GM19351 (cell line): ENCODE results near the gene ATAD2B.
"Not testable (repeated sequence)": the region's sequence is repeated elsewhere in the genome, so short reads cannot be mapped to it uniquely, and the experiment has no call there.

Experiments used
- ATAC-seq: cut with Tn5 transposase; IDR thresholded peaks from one replicate; pipeline ENCODE4 v1.9.1; 2021; ENCODE audit warnings: mild to moderate bottlenecking, moderate library complexity; ENCODE audit not compliant: unreplicated experiment

Gene ATAD2B

DNA sequence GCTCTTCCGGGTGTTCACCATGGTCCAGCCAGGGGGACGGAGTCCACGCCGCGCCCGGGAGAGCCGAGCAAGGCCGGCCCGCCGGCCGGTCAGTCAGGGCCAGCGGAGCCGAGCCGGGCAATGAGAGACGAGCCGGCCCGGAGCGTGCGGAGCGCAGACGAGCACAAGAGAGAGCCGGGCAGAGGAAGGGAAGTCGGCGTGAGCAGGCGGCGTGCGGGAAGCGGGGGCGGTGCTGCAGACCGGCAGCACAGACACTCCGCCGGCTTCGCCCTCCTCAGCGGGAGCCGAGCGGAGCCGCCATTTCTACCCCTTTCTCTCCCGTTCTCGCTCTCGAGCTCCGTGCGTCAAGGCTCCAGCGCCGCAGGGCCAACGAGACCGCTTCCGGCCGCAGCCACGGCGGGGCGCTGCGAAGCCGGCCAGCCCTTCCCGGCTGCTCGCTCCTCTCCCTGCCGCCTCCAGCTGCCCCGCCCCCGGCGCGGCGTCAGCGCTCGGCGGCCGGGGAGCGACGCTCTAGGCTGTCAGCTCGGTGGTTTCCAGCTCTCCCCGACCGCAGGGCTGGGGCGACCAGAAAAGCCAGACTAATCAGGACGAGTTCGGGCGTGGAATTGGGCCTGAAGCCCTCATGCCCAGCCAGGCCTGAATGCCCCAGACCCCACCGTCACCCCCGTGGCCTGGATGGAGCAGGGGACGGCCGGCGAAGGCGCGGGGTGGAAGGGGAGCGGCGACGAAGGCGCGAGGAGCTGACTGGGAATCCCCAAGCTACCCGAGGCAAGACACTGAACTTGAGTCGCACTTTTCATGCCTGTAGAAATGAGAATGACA, at the start of gene ATAD2B:
ATAD2B (minus strand) TSS at position 374 of the 822 bp plus-strand sequence; CDS start at position 21, 353 bp downstream.
- ATAC-seq: peak; percentile 71

DNA sequence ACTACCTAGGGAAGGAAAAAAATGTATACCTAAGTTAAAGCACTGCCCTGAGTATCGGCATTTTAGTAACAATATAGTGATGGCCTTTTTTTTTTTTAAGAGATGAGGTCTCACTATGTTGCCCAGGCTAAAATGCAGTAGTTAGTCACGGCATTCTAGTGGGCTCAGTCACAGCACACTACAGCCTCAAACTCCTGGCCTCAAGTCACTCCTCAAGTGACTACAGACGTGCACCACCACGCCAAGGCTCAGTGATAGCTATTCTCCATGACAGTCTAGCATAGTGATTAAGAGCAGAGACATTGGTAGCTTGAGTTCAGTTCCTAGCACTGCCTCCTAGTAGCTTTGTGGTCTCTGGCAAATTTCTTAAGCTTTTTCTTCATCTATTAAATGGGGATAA, 40.9 kb upstream of the ATAD2B start:
- ATAC-seq: no peak

DNA sequence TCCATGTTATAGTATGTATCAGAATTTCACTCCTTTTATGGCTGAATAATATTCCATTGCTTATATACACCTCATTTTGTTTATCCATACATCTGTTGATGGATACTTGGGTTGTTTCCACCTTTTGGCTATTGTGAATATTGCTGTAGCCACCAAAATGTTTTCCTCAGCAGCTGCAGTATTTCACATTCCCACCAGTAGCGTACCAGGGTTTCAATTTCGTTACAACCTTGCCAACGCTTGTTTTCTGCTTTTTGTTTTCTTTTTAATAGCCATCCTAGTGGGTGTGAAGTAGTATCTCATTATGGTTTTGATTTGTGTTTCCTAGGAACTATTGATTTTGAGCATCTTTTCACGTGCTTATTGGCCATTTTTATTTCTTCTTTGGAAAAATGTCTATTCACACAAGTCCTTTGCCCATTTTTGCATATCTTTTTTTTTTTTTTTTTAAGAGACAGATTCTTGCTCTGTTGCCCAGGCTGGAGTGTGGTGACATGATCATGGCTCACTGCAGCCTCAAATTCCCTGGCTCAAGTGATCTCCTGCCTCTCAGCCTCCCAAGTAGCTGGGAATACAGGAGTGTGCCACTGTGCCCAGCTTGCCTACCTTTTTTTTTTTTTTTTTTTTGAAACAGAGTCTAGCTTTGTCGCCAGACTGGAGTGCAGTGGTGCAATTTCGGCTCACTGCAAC, 27.5 kb upstream of the ATAD2B start:
- ATAC-seq: no peak

DNA sequence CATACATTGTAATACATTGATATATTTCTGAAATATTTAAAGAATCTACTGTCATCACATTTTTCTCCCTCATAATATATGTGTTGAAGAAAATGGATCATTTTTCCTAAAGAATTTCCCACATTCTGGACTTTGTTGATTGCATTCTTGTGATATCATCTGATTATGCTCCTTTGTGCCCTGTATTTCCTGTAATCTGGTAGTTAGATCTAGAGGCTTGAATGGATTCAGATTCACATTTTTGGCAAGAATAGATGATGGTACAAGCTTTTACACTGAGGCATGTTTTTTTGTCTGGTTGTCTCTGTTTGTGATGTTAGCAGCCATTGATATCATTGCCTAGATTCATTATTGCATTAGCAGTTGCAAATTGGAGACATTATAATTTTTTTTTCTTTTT, 26.7 kb upstream of the ATAD2B start:
- ATAC-seq: no peak

DNA sequence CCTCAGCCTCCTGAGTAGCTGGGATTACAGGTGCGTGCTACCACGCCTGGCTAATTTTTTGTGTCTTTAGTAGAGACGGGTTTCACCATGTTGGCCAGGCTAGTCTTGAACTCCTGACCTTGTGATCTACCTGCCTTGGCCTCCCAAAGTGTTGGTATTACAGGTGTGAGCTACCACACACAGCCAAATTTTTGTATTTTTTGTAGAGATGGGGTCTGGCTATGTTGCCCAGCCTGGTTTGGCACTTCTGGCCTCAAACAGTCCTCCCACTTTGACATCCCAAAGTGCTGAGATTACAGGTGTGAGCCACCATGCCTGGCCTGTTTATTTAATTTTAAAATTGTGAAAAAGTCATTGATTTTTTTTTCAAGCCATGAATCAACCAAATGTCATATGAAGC, 25.6 kb upstream of the ATAD2B start:
- not testable (repeated sequence) for ATAC-seq

DNA sequence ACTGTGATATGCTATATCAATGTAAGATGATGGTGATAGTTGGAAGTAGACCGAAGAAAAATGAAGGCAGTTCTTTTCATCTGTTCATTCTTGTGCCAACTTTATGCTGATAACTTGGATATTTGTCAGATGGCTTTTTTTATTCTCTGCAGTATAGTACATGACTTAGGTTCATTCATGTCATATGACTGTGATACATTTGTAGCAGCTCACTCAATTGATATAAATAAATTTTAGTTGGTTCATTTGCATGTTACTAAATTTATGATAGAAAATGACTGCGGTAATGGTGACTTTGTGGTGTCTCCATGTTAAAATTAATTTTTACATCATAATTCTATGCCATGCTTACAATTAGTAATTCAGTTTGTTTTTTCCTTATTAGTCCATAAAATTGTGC, 20.4 kb upstream of the ATAD2B start:
- ATAC-seq: no peak

DNA sequence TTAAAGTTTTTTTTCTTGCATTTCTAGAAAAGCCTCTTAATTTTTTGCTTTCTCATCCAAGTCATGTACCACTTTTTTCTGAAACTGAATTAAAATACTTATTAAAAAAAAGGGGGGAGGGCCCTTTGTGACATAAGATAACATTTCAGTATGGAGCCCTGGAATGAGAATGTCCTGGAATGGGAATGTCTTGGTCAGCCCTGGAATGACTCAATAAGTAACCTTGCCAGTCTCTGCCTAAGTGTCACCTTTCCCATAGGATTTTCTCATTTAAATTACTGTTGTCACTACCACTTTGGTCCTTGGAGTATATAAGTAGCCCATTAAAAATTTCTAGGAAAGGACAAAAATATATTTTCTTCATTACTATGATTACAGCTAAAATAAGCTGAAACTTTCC, 18.1 kb upstream of the ATAD2B start:
- ATAC-seq: no peak

DNA sequence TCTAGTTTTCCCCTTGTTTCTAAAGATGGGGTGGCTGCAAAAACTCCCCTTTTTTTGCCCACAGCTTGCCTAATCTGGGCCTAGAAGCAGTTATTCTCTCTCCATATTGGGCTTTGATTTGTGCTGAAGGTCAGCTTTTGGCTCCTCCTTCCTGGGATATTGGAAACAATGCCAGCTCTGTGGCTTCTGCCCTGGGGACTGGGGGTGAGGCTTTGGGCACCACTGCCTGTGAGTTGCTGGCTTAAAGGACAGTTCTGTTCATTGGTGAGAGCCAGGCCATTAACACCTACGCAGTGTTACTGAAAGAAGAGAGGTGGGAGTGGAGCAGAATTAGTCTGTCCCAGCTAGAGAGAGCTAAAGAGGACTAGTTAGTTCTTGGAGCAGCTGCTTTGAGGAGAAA, 17.6 kb upstream of the ATAD2B start:
- no peak for ATAC-seq

DNA sequence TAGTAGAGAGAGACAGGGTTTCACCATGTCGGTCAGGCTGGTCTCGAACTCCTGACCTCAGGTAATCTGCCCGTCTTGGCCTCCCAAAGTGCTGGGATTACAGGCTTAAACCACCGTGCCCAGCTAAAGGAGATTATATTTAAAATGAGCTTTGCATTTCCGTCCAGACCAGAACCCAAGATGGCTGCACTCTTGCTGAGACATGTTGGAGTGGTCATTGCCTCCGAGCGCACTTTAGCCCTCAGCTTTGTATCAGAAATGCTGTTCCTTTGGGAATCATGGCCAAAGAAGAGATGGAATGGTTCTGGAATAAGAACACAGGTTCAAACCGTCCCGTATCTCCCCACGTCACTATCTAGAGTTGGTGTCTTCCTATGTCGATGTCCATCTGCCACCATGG, 16.7 kb upstream of the ATAD2B start:
- no peak for ATAC-seq

DNA sequence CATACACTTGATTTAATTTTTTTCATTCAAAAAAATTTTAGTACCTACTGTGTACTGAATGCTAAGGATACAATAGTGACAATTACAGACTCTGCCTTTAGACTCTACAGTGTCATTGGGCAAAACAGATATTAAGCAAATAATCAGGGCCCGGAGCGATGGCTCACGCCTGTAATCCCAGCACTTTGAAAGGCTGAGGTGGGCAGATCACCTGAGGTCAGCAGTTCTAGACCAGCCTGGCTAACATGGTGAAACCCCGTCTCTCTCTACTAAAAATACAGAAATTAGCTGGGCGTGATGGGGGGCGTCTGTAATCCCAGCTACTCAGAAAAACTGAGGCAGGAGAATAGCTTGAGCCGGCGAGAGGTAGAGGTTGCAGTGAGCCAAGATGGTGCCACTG, 14.7 kb upstream of the ATAD2B start:
- ATAC-seq: no peak

DNA sequence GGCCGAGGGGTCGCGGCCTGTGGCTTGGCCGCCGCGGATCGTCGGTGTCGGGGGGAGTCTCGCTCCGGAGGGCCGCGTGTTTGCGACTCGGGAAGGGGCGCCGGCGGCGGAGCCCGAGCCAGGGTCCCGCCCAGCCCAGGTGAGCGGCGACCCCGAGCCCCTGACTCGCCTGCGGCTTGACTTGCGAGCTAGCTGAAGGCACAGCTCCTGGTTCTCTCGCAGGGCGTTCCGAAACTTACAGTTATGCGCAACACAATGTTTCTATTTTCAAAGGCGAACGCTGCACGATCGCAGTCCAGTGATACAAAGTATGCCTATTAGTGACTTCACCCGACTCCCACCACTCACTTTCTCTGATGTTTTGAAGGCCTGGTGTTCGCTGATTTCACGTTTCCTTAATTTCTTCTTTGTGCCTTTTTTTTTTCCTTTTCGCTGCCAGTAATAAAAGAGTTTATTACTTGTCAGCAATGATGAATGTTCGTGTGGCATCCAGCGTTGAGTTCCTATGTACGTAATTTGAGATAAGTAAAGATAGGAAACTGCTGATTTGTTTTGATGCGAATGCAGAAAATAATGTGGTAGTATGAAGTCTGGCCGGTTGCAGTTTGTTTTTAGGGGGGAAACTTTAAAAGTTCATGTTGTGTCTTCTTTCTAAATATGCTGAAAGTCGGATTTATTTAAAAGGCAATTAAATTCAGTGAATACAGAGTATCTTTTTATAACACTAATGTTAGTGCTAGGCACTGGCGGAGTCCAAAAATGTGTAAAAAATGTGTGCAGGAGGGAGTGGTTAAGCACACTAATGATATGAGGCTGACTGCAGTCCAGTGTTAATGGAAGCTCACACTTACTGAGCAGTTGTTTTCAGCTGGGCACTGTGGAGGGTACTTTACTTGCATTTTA, 14.0 kb upstream of the ATAD2B start:
- ATAC-seq: peak; percentile 72

DNA sequence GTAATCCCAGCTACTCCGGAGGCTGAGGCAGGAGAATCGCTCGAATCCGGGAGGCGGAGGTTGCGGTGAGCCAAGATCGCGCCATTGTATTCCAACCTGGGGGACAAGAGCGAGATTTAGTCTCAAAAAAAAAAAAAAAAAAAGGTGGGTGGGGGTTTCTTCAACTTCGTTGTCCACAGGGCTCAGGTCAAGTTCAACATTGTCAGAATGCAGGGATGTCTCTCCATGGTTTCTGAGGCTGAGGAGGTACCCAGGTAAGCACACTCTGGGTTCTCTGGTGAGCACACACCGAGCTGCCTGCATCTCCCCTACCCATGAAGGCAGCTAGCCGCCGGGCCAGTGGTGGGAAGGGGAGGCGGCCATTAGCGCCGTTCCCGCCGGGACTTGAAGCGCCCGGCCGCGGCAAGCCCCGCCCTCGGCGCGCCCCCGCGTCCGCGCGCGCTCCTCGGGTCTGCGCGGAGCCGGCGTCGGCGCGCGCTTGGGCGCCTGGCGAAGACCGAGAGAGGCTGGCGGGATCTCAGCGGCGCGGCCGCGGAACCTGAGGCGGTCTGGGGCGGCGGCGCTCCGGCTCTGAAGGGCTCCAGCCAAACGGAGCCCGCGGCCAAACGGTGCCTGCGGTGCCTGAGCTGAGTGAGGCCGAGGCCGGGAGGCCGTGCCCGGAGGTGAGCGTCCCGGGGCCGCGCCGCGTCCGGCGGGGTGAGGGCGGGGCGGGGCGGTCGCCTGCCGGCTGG, 13.2 kb upstream of the ATAD2B start, which contains the start of gene UBXN2A:
UBXN2A (plus strand) TSS at position 477 of the 731 bp plus-strand sequence. CDS start 17,852 bp downstream, outside the sequence.
- peak; percentile 70 for ATAC-seq

DNA sequence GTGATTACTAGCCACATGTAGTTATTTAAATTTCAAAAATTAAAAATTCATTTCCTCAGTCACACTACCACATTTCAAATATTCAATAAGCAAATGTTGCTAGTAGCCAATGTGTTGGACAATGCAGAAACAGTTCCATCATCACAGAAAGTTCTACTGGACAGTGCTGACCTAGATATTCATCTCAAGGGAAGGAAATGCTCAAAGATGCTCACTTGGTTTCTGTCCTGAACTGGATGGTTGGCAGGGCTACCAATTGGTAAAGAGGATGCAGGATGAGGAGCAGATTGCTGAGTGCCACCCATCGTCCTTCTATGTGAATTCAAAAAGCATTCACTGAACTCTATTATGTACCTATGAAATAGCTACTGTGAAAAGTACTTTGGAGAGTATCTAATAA, 7.3 kb upstream of the ATAD2B start:
- no peak for ATAC-seq

DNA sequence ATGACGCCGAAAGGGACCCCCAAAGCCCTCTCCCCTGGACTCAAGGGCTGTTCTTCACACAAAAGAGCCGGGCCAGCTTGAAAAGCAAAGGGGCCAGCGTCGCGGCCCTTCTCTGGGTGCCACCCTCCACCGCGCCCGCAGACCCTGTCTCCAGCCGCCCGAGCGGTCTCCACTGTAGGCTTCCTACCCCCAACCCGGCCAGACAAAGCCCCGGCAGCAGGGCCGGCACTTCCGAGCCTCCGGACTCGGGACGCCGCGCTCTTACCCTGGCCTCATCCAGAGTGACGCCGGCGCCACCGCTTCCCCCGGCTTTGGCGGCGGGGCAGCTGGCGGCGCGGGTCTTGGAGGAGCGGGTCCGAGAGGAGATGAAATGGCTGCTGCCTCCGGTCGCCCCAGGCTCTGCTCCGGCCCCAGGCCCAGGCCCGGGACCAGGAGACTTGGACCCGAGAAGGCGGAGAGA, 603 bp downstream of the ATAD2B start:
- ATAC-seq: peak; percentile 31

DNA sequence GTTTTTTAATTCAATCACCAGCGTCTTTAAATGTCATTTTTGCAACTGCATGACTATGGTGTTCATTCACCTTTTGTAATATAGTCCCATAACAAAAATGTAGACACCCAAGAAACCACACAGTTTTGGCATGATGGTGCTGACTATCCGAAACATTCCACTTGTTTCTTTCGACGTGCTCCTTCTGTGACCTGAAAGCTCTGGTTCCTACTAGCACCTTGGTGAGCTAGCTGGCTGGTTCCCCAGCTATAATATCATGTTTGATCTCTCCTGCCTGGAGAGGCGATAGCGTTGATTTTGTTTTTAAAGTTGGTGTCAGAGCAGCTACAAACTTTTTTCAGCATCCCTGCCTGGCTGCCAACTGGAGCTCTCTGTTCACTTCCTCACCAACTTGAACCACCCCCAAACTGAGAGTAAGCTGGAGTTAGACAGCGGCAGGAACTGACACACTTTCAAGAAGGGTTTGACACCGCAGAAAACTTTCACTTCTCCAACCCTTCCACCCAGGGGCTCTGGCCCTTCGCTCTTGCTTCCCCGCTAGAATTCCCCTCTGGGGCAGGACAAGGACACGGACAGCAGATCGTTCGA, 1.1 kb downstream of the ATAD2B start:
- peak; percentile 59 for ATAC-seq

DNA sequence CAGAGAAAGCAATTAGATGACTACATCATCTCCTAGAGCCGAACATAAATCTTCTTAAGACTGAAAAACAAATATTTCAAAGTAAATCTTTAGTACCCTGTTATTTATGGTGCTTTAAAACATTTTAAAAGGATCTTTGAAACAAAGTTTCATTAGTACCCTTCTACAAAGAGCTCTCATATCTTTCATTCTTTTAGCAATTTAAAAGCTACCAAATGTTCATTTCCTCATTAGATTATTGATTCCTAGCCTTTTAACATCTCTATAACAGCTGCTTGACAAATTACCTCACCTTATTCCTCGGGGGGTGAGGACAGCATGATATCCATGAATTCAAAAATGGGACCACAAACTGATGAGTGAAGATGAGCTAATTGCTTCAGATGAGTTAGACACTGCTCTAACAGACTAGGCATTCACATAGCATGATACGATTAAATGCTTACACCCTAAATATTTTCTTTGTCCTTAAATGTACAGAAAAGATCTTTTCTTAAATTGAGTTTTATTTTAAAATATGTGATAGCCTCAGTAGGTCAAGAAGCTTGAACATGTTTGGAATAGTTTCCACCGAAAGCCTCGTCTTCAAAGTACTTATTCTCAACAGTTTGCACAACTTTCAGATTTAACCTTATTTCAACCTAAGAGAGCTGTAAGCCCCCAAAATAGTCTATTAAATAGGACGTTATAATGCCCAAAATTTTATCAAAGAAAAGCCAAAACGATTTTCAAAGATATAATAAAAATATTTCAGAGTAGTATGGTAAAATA, 2.1 kb downstream of the ATAD2B start:
- no peak for ATAC-seq

DNA sequence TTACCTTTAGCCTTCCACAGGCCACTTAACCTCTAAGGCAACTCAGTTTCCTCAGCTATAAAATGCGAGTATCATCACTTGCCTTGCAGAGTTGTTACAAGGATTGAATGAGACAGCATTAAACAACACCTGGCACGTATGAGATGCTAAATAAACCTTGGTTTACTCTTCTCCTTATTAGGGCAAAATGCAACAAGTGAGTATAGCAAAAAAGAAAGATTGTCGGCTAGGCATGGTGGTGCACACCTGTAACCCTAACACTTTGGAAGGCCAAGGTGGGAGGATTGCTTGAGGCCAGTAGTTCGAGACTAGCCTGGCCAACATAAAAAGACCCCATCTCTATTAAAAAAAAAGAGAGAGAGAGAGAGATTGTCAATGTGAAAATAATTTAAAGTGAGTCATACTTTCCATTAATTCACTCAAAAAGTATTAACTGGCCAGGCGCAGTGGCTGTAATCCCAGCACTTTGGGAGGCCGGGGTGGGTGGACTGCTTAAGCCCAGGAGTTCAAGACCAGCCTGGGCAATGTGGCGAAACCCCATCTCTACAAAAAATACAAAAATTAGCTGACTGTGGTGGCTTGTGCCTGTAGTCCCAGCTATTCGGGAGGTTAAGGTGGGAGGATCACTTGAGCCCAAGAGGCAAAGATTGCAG, 8.0 kb downstream of the ATAD2B start:
- ATAC-seq: no peak

DNA sequence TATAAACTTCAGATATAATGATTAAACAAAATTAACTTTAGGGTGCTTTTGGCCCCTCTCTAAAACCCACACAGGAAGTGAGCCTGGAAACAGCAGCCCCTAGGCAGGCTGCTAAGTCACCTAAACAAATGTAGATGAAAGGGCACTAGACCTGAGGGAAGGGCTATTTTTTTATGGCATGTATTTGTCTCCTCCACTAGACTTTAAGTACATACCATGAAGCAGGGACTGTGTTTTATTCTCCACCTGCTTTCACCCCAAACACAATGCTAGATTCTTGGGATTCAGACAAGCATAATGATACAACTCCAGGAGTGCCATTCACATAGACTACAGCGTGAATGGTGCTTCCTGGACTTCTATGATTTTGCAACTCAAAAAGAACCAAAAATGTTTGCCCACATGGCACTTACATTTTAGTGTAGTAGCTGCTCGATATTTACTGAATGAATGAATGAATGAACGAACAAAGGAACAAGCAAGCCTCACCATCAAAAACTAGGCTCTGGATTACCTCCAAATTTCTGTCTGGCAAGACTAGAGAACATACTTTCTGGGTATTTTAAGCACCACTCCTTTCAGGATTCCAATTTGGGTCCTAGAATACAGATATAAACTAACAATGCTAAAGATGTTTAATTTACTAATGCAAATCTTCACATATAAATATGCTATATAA, 10.1 kb downstream of the ATAD2B start:
- peak; percentile 47 for ATAC-seq
